Right kidney (tissue), 1 donor: ENCODE measurements around the gene SEMA7A.

Source experiments
- DNase-seq: peaks from one replicate; pipeline ENCODE4 v3.0.0-alpha.2; 2016

Gene SEMA7A

GRCh38 chr15:74387141-74387541, 46.6 kb downstream of the SEMA7A start:
- no peak for DNase-seq

DNA sequence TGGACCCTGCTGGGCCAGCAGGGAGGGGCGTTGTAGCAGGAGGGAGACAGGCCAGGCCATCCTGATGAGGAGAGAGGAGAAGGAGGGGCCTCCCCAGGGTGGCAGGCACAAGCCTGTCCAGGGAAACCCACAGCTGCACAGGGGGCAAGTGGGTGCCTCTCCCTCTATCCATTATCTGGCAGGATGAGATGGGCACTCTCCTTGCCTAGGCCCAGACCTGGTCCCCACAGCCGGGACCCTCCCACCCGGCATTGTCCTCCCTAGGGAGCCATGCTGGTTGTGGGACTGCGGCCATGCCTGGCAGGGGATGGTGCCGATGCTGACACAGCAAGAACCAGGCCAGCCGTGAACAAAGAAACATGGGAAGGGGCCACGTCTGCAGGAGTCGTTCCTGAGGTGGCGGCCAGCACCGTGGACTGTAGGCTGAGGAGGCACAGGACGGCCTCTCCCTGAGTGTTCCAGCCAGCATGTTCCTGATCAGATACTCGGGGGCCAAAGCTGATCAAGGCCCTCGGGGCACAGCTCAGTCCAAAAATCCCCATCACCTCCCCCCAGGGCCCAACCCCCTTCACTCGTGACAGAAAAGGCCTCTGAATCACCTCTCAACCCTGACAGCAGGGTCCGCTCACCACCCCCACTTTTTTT, 47.1 kb downstream of the SEMA7A start:
- no peak for DNase-seq

DNA sequence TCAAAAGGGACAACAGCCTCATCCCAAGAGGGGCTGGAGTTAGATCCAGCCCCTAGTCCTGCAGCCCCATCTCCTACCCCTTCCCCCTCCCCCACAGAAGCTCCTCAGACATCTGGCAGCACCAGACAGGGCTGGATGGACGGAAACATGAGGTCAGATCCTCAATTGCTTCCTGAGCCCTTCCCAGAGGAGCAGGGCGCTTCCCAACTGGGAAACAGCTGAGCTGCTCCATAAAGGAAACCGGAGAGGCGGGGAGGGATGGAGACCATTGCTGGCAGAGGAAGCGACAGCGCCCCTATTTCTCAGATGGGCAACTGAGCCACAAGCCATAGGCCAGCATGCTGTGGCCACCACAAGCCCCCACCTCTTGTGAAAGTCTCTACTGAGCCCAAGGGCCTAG, 48.0 kb downstream of the SEMA7A start:
- no peak for DNase-seq

GRCh38 chr15:74384881-74385643, 48.7 kb downstream of the SEMA7A start:
- no peak for DNase-seq

- no peak for DNase-seq
These were observed 49.2 kb downstream of the SEMA7A start for GRCh38 chr15:74384566-74384880.

DNA sequence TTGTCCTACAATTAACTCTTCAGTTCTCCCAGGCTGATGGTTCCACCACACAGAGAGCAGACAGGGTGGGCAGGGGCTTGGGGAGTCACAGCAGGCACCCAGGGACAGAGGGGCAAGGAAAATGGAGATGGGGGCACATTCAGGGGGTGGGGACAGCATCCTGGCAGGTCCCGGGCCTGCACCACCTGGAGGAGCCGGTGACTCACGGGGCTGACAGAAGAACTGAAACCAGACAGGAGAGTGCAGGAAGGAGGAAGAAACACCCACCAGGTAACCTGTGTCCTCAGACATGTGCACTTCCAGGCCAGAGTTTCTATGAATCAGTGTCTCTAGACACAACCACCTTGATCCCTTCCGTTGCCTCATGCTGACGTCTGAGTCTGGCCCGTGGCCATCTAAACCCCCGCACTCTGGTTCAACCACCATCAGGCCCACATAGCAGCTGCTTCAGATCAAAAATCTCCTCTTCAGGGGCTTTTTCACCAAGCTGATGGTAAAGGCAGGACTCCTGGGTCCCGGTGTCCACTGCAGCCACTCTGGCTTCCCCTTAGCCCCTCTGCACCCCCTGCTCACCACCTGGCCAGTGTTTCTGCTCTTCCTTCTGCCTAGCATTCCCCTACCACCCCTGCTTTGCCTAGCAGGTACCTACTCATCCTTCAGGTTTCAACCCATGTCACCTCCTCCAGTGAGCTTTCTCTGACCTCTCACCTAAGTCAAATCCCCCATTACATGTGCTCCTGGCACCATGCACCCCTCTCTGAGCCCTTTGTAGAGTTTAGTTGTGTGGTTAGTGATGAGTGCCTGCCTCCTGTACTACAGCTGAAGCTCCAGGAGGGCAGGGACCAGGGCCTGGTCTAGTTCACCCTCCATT, 49.8 kb downstream of the SEMA7A start:
- DNase-seq: no peak

GRCh38 chr15:74383286-74383685, 50.5 kb downstream of the SEMA7A start:
- no peak for DNase-seq

DNA sequence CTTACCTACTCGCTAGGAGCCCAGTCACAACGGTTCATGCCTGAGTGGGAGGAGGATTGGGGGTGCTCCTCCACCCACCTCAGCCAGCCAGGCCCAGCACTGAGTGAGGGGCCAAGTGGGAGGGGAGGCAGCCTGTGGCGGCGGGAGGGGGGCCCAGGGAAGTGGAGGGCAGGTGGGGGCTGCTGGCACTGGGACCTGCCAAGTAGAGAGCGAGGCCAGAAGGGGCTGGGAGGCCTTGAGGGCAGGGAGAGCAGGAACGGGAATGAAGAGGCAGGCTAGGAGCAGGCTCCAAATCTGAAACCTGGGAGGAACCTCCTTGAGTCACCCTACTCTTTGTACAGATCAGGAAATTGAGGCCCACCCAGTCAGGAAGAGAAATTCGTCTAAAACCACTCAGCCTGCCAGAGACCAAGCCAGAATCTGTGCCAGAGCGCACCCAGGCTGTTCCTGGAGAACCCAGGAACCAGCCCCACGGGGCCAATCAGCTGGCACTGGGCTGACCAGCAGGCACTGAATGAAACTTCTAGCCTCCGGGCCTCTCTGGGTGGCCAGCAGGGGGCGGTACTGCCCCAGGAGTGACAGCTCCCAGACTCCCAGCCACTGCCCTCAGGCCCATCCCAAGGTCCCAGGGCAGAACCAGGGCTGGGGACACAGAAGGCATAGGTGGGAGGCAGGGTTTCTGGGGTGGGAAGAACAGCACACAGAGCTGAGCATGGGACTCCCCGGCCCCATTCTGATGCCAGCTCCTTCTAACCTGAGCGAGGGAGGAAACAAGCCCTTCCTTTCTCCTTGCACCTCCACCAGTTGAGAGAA, 51.5 kb downstream of the SEMA7A start:
- DNase-seq: peak; percentile 69

DNA sequence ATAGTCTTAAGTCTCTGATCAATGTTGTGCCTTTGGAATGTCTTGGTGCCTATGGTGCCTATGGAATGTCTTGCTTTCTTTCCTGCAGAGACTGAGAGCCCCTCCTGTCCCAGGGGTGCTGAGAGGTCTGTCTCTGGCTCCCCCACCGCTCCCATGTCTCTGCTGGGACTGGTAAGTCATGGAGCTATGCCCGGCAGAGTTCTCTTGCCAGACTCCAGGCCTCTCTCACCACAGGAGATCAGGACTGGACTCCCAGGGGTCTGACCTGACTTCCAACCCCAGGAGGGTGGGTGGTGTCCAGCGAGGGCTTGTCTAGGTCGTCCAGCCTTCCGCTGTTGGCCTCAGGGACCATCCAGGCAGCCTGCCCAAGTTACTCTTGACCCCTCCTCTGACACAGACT, 52.3 kb downstream of the SEMA7A start:
- no peak for DNase-seq

- no peak for DNase-seq
These were observed 52.6 kb downstream of the SEMA7A start for GRCh38 chr15:74381190-74381453.

GRCh38 chr15:74380361-74381189, 53.2 kb downstream of the SEMA7A start:
- no peak for DNase-seq

DNA sequence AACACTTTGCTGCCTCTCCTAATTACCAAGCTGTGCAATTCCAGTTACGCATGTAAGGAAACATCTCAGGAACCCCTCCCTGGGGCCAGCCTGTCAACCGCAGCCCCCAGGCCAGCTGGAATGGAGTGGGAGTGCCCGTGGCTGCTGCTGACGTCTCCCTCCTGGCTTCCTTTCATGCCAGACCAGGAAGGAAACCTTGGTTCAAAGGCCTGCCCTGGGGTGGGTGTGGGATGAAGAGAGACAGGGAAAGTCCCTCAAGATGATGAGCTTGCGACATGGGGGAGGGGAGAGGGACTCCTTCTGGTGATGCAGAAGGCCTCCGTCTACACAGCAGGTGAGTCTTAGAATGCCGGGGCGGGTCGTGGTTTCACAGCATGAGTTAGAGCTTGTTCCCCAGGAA, 54.9 kb downstream of the SEMA7A start:
- DNase-seq: peak; percentile 51

DNA sequence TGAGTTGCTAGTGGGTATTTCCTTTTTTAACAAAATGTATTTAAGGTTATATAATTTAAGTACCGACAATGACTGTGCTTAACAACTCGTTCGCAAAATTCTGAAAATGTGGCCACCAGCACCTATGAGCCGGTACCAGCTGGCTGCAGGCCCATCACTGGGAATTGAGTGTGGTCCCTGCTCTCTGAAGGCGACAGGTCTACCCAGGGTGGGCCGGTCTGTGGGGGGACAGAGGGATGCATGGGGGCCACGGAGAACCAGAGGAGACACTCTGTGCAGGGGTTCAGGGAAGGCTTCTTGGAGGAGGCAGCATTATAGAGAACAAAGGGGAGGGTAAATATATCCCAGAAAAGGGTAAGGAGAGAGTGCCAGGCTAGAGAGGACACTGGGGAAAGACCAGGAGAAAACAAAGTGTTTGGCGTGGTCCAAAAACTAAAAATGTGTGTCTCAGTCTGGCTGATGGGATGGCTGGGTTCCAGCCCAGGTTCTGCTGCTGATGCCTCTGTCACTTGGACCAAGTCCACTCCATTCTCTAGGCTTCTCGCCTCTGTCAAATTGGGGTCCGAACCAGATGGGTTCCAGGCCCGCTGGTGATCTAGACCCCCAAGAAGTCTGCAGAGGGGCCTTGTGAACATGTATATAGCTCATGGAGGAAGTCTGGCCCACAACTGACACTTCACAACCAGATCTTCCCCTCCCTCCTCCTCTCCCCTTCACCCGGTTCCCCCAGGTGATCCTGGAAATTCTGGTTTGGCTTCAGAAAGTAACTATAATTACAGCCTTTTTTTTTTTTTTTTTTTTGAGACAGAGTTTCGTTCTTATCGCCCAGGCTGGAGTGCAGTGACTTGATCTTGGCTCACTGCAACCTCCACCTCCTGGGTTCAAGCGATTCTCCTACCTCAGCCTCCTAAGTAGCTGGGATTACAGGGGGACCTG, 55.7 kb downstream of the SEMA7A start:
- no peak for DNase-seq

DNA sequence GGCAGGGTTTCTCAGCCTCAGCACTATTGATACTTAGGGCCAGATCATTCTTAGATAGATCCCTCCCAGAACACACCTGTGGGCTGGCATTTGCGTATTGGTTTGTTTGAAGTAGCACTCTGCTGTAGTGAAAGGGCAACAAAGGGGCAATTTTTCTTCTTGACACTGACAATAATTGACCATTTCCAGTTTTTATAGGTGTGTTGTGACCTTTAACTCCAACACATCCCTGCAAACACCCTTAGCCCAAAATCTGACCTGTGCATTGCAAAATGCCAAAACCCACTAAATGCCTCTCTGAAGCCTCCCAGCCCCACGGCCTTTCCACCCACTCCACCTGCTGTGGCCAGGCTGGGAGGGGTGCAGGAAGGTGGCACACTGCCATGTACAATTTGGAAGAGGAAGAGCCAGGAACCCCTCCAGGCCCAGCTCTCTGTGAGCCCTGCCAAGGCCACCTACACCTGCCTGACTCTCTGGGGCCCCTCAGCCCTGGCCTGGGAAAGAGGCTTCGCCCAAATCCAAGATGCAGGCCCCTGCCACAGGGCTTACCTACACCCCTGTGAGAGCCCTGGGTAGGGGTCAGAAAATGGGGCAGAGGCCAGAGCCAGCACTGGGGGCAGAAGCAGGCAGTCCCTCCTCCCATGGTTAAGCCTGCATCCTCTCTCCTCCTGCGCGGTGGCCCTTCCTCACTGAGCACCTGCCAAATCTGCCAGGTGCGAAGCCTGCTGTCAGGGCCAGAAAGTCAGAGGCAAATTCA, 56.8 kb downstream of the SEMA7A start:
- DNase-seq: no peak

GRCh38 chr15:74376226-74376625, 57.5 kb downstream of the SEMA7A start:
- no peak for DNase-seq

- peak; percentile 59 for DNase-seq
These were observed 58.5 kb downstream of the SEMA7A start for GRCh38 chr15:74375303-74375693.

DNA sequence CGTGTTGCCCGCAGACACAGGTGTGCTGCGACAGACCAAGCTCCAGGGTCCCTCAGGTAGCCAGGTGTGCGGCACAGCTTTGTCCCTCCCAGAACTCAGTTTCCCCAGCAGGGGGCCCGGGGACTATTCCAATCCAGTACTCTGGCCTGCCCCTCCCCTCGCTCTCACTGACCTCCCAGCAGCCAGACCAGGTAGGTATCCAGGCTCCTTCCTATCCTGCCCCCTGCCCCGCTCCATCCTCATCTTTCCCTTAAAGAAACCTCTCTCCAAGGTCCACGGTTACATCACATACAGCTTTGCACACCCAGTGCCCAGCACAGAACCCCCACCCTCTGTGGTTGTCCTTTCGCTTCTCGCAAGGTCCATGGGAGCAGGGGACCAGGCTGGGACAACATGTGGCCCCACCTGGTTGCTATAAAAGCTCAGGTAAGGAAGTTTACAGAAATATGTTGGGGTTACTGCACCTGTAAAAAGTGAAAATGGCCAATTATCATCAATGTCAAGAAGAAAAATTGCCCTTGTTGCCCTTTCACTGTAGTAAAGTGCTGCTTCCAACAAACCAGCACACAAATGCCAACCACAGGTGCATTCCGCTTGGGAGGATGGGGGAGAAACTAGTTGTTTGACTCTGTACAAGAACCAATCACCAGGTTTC, 59.0 kb downstream of the SEMA7A start:
- no peak for DNase-seq

DNA sequence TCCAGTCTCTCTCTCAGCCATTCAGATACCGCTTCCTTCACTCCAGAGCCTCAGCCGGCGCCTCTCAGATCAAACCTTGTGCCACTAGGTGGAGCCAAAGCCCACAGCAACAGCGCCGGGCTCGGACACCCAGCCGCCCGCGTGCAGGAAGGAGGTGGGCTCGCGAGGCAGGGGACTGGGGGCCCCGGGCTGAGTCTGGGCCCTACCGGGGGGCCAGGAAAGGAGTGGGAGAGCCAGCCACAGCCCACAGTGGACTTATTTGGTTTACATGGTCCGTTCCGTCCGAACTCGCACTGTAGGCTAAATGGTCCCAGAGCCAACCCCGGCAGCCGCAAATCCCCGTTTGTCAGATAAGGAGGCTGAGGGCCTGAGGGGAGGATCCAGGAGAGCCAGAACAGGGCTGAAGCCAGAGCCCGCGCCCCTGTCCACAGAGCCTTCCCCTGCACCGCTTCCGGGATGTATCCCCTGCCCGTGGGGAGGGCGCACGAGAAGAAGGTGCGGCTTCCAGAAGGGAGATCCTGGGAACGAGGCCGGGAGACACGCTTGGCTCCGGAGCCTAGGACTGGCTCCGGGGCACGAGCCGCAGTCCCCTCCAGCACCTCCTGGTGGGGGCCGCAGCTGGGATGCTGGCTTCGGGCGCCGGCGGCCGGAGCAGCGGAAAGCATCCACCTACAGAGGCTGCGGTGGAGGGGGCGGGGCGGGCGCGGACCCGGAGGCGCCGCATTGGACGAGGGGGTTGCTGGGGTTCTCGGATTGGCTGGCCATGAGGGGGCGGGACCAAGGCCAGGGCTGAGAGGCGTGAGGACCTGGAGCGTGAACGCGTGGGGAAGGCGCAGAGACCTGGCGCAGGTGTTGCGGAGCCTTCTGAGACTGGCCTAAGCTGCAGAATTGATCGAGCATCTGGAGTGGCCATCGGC, 59.8 kb downstream of the SEMA7A start:
- peak; percentile 91 for DNase-seq
